Stimulated activated CD4-positive, alpha-beta T cell treated with anti-CD3 and anti-CD28 coated beads, Interleukin-12 subunit alpha, Interleukin-12 subunit beta, amount 100 ng/mL, for 4 hours (primary cell): ENCODE results near the gene CTRB2.
"Not testable (repeated sequence)": the region's sequence is repeated elsewhere in the genome, so short reads cannot be mapped to it uniquely, and the experiment has no call there.

ENCODE experiments used
- DNase-seq: peaks from one replicate; pipeline ENCODE4 v3.0.0-alpha.2; 2020

The CTRB2 gene

GRCh38 chr16:75241955-75242354, 35.0 kb upstream of the CTRB2 start:
- DNase-seq = no peak

- DNase-seq = no peak
These were observed 34.5 kb upstream of the CTRB2 start for GRCh38 chr16:75241412-75241811.

DNA sequence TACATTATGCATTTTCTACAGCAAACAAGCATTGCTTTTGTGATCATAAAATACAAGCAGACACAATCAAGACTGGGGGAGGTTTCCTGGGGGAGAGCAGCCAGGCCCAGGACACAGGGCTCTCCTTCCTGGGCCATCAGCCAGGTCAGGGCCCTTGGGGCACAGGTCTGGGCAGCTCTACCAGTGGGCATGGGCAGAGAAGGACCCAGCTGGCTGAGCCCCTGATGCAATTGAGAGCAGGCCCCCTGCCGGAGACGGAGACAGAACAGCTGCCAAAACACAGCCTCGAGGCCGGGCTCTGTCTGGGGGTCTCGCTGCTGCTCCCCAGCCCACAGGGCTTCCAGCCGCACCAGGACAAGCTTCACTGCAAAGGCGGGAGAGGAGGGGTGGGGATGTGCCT, 33.7 kb upstream of the CTRB2 start:
- DNase-seq = not testable (repeated sequence)

DNA sequence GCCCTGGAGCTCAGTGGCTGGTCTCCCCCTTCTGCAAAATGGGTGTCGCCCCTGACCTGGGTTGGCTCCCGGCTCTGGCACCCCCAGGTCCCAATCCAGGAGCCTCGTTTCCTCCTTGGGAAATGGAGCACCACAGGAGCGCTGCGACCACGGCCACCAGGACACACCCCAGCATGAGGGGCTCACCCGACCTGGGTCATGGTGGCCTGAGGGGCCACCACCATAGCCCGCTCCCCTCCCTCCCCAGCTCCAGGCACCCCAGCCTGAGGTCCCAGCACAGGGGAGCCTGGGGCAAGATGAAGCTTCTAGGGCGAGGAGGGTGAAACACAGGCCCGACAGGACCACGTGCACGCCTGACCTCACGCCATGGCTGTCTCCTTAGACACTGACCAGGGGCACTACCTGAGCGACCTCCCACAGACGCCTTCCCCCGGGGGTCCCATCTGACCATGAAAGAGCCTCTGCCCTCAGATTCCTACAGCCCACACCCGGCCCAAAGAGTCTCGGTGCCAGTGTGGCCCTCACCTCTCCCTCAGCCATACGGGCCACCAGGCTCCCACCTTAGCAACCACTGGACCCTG, 32.7 kb upstream of the CTRB2 start:
- DNase-seq = no peak

GRCh38 chr16:75238853-75239541, 32.0 kb upstream of the CTRB2 start:
- DNase-seq = no peak

DNA sequence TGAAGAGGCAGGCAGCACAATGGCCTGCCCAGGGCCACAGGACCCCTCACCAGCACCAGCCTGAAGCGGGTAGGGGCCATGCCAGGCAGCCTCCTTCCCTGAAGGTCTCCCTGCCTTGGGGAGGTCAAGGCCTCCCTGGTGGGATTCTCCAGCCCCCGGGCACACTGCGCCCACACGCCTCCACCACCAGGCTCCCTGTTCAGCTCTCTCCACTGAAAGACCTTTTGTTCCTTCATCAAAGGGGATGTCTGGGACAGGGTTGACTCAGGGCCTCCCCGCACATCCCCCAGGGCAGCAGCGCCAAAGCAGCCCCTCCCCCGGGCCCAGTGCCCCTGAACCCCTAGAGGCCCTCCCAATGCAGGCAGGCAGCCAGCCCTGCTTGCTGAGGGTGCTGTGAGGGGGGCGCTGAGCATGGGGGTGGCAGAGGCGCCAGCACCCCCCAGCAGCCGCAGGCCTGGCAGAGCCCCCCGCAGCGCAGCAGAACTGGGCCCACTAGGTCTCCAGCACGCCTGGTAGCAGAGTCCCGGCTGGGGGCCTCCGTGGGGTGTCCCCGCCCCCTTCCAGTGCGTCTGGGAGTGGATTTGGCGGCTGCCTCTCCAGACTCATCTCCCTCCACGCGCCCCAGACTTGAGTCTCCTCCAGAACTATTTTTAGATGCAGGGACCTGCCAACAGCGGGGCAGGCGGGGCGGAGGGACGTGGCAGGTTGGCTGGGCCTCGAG, 31.3 kb upstream of the CTRB2 start:
- DNase-seq = no peak

DNA sequence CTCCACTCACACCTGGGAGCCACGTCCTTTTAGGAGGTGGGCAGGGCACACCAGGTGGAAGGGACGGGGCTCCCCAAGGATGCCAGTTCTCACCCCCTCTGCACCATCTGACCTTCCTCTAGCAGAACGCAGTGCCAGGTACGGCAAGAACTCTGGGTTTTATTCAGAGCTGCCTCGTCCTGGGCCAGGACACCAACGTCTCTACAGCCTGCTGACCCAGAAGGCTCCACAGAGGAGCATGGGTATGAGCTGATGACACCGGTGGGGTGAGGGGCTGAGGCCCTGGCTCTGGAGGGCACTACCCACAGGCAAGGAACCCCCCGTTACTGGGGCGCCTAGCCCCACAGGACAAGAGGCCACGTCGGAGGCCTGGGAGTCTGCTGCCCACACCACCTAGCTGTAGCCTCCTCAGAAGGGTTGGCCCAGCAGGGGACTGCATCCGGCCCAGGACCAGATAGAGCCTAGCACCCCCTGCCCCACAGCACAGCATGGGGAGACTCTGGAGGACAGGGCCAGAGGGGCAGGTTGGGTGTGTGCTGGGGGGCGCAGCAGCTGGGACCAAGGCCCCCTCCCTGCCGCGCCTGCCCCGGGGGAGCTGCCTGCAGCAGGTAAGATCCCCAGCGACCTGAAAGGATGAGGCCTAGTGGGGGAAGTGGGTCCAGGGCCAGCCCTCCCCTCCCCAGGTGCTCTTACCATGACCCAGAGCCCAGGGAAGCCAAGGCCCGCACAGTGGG, 30.6 kb upstream of the CTRB2 start:
- no peak for DNase-seq

GRCh38 chr16:75236736-75237397, 29.9 kb upstream of the CTRB2 start:
- no peak for DNase-seq

GRCh38 chr16:75236232-75236631, 29.3 kb upstream of the CTRB2 start:
- DNase-seq = no peak

- no peak for DNase-seq
These were observed 28.8 kb upstream of the CTRB2 start for GRCh38 chr16:75235721-75236193.

DNA sequence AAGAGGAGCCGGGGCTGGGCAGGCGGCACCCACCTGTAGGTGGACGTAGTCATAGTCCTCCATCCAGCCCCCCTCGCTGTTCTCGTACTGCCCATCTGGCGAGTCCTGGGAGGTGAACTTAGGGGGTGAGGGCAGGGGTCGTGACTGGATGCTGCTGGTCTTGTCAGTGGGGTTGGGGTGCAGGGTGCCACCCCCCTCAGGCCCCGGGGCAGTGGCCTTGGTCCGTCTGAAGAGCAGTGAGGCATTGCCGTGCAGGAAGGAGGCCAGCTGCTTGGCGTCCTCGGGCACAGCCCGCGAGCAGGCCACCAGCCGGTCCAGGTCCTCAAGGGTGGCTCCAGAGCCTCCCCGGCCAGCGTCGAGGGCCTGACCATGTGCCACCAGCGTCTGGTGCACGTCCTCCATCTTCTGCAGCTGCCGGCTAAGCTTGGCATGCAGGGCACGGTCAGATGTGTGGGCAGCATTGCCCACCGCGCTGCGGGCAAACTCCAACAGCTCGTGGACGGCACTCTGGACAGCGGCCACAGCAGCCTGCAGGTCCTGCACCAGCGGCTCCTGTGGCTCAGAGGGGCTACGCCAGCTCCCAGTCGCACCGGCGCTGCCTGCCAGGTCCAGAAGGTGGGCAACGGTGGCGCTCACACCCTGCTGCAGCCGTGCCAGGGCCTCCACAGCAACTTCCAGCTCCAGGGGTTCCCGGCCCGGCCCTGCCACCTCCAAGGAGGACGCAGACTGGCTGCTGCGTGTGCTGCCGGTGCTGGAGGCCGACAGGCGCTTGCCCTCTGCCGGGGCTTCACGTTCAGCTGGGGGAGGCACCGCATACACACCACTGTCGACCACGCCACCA, 28.1 kb upstream of the CTRB2 start:
- no peak for DNase-seq

- no peak for DNase-seq
These were observed 26.6 kb upstream of the CTRB2 start for GRCh38 chr16:75233611-75233938.

DNA sequence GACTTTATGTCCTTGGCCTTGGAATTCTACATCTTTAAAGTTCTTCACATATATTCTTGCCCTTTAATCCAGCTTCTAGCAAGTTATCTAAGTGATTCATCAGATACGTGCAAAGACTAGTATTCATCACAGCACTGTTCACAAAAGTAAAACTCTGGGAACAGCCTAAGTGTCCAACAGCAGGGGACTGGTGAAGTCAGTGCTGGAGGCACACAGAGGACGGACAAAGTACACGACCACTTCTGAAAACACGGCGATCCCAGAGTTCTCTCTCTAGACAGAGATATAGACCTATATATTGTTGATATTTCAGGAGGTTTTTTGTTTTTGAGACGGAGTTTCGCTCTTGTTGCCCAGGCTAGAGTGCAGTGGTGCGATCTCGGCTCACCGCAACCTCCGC, 24.6 kb upstream of the CTRB2 start:
- DNase-seq = no peak

GRCh38 chr16:75230471-75231110, 23.6 kb upstream of the CTRB2 start:
- DNase-seq = no peak

GRCh38 chr16:75229172-75230031, 22.4 kb upstream of the CTRB2 start:
- no peak for DNase-seq

DNA sequence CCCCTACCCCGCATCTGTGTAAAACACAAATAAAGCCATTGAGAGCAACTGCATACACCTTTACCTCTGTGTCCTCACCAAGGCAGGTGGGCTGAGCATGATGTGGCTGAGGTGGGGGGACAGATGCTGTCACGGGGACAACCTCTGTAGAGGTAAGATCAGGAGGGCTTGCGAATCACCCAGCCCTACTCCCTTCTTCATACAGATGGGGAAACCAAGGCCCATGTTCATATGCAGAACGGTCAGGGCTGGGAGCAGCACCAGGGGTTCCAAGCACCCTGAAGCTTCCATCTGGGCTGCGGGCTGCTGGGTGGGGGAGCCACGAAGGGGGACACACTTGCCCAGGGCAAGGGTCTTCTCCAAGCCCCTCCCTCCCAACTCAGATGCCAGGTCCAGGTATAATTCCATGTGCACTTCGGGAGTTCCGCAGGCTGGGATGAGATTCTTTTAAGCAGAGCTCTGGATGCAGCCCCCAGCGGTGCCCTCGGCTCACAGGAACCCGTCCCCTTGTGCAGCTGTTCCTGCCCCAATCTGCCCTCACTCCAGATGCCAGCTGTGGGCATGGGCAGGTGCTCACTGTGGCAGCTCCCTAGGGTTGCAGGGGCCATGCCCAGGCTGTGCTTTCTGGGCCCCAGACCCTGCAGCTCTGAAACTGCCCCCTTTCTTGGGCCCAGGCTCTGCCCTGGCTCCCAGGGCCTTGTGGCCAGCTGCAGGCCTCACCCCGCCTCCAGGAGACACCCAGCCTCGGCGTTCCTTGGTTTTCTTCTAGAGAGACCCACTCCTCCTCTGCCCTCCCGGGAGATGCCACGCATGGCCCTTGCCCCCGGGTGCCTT, 21.4 kb upstream of the CTRB2 start:
- DNase-seq = no peak

DNA sequence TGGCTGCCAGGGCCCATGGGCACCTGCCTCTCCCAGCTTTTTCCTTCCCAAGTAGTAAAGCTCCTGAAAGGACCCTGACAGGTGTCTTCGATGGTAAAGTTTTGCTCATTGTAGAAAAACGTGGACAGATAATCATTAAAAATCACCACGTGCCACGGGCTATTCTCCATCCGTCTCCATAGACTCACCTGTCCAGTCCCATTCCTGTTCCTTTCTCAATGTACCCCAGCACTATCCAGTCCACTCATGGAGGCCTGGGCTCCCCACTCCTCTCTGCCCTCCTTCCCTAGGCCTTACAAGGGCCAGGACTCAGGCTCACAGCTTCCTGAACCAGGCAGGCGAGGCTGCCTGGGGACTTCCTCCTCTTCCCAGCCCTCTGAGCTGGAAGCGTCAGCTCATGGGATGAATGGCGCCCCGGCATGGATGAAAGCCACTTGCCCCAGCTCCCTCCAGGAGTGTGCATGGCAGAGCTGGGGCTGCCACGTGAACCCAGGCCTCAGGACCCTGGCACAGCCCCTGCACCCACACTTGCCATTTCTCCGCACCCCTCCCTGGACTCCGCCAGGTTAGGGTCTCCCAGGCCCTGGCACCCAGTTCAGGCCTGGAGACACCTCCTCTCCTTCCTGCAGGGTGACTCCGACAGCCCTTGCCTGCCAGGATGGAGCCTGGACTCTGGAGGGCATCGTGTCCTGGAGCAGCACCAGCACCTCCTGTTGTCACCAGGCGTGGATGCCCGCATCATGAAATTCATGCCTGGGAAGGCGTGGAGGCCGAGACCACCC, 20.6 kb upstream of the CTRB2 start:
- no peak for DNase-seq

GRCh38 chr16:75226550-75227360, 19.8 kb upstream of the CTRB2 start:
- no peak for DNase-seq
